Fibroblast of villous mesenchyme (primary cell): Measurements from ENCODE around the gene RAD51B. TPM values are rescaled to one million over a fixed set of nuclear protein-coding genes. Genes with fewer than 3 reads are reported as not detected.

Source experiments
- DNase-seq: peaks from one replicate; pipeline ENCODE4 v3.0.0-alpha.2; 2010; ENCODE audit warnings: low read depth
- H3K4me3 ChIP-seq: 2 replicates; pipeline ENCODE4 v1.5.1; 2011; ENCODE audit warnings: low read depth, mild to moderate bottlenecking, low read length
- CTCF ChIP-seq: IDR thresholded peaks from 2 replicates; pipeline ENCODE4 v1.5.1; 2012; ENCODE audit warnings: low read depth, mild to moderate bottlenecking, low read length; ENCODE audit not compliant: insufficient read depth
- total RNA-seq: library from RNA; depleted of rRNA; stranded (reverse); fragments of >200 nt; gene quantifications from 2 replicates; pipeline ENCODE4 v1.2.3, GENCODE V29; 2012

RAD51B gene
- total RNA-seq, 1 donor: 22.0 TPM

- DNase-seq: no peak
- no peak for TF ChIP-seq CTCF
These were observed 885.4 kb downstream of the RAD51B start for GRCh38 chr14:68704736-68705720.

DNA sequence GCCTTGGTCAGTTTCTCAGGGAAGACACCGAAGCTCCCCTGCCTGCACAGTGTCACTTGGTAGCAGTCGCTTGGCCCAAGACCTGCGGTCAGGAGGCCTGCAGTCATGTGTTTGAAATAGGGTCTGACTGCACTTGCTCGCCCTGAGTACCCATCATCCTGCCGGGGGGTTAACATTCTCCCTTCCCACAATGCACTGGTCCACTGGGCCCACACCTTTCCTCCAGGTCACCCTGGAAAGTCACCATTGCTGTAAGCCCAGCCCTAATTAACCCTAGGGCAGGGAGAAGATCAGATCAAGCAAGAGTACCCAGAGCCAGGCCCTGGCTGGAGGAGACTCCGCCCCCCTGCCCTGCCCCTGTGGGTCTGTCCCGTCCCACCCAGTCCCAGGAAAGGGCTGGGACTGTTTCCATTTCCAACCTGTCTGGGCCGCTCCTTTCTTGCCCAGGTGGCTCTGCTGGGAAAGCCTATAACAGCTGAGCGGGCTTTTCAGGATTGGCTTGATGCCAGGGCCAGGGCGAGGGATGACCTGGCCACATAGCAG lies 886.2 kb downstream of the RAD51B start:
- H3K4me3 ChIP-seq: no peak overlapping the region
- TF ChIP-seq CTCF: no peak
- no peak for DNase-seq

More at GRCh38 chr14:68704736-68705720, 885.4 kb downstream of the RAD51B start:
- H3K4me3 ChIP-seq: no peak overlapping the region

GRCh38 chr14:68707482-68707881 lies 887.9 kb downstream of the RAD51B start:
- H3K4me3 ChIP-seq: no peak overlapping the region
- no peak for DNase-seq
- no peak for TF ChIP-seq CTCF

- H3K4me3 ChIP-seq: no peak overlapping the region
- TF ChIP-seq CTCF: no peak
- no peak for DNase-seq
These were observed 888.8 kb downstream of the RAD51B start for GRCh38 chr14:68708343-68708742.

GRCh38 chr14:68709007-68709406 lies 889.4 kb downstream of the RAD51B start:
- no peak for TF ChIP-seq CTCF
- no peak for DNase-seq
- H3K4me3 ChIP-seq: no peak overlapping the region

DNA sequence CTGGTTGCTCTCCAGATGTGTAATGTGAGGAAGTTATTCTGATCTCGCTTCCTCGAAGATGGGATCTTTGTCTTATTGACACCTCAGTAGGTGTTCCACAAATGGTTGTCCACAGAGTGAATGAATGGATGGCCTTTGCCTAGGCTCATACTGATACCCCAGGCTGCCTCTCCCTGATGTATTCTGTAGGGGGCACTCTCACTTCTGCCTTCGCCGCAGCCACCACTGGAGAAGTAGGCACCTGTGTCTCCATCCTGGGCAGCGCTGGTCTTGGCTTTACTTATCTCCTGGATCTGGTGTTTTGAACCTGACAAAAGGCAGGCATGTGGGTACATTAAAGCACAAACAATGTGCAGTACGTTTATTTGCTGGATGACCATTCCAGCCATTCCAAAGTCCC lies 891.2 kb downstream of the RAD51B start:
- DNase-seq: no peak
- no peak for TF ChIP-seq CTCF
- H3K4me3 ChIP-seq: no peak overlapping the region
